Astrocyte of the spinal cord (primary cell): Measurements from ENCODE around the gene GRAP2.

Source experiments
- DNase-seq: peaks from one replicate; pipeline ENCODE4 v3.0.0; 2011; ENCODE audit warnings: low read depth, low spot score
- H3K4me3 ChIP-seq: 2 replicates; pipeline ENCODE4 v1.5.1; 2011; ENCODE audit warnings: low read depth, mild to moderate bottlenecking, low read length, moderate library complexity
- CTCF ChIP-seq: IDR thresholded peaks from 2 replicates; pipeline ENCODE4 v1.5.1; 2012; ENCODE audit warnings: low read depth, mild to moderate bottlenecking, low read length, inconsistent platforms
- in situ Hi-C: cut with HindIII; loops from 2 replicates; pipeline ENCODE4 v1.10.0; 2017; ENCODE audit warnings: low sequenced_read_pairs

Gene GRAP2

GRCh38 chr22:39935612-39936011 is 34.7 kb downstream of the GRAP2 start:
- no peak overlapping the region for H3K4me3 ChIP-seq
- no peak for DNase-seq
- TF ChIP-seq CTCF = no peak
- in situ Hi-C loops = no loop called here

DNA sequence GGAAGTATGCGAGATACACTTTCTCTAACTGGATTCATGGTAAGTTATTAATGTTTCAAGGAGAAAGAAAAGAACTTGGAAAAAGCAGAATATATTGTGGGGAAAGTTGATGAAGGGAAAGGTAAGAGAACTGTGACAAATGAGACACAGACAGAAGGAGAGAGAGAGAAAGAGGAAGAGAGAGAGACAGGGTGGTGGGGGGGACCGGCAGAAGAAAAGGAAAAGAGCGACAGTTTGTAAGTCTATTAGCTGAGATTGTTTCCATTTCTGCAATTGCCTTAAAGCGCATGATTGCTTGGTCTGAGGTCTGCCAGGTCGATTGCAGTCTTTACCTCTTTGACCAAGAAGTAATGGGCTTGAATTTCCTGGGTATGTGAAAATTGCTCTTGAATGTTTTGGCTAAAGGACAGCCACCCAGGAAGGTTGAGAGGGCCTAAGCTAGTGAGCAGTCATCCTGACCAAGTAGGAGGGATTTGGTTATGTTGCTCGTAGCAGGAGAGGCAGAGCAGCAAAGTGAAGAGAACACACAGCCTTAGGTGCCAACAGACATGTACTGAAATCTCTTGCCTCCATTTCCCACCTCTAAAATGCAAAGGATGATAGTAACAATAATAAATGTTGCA is 35.8 kb downstream of the GRAP2 start:
- DNase-seq = no peak
- no peak overlapping the region for H3K4me3 ChIP-seq
- in situ Hi-C loops = no loop called here
- no peak for TF ChIP-seq CTCF

- no peak for TF ChIP-seq CTCF
- H3K4me3 ChIP-seq = no peak overlapping the region
- no peak for DNase-seq
- in situ Hi-C loops = no loop called here
Observed at GRCh38 chr22:39937906-39938305, 37.0 kb downstream of the GRAP2 start.

DNA sequence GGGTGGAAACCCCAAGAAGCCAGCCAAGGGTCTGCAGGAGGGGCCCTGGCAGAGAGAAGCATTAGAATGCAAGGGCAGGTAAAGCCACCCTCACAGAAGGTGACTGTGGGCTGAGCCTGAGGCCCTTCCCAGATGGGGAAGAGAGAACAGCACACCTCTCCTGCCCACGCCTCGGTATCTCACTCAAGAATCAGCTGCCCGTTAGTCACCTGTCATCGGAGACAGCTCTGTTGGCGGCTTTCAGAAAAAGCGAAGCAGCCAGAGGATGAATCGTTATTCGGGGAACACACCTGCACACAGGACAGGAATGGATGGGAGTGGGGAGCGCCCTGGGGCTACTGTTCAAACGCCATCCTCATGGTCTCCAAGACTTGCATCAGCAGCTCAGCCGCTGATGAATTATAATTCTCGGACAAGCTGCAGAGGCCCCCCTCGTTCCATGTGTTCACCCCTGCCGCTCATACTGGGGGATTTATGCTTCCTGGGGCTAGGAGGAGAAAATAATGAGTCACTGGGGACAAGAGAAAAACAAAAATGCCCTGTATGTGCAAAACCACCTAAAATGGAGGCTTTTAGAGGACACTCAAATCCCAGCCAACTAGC is 37.7 kb downstream of the GRAP2 start:
- in situ Hi-C loops = no loop called here

GRCh38 chr22:39939830-39940229 is 38.9 kb downstream of the GRAP2 start:
- H3K4me3 ChIP-seq = no peak overlapping the region

More for the DNA sequence above, 37.7 kb downstream of the GRAP2 start:
- no peak for TF ChIP-seq CTCF
- no peak overlapping the region for H3K4me3 ChIP-seq
- DNase-seq = no peak

GRCh38 chr22:39940757-39941305 is 39.9 kb downstream of the GRAP2 start:
- H3K4me3 ChIP-seq = no peak overlapping the region
- TF ChIP-seq CTCF = no peak
- in situ Hi-C loops = no loop called here
- no peak for DNase-seq

More at GRCh38 chr22:39939830-39940229, 38.9 kb downstream of the GRAP2 start:
- TF ChIP-seq CTCF = no peak
- in situ Hi-C loops = no loop called here
- no peak for DNase-seq
